ENCODE data around the gene NSUN2.

GRCh38 chr5:6570530-6570929, 62.3 kb downstream of the NSUN2 start:
- TF ChIP-seq CTCF (IDR thresholded peaks at IDR 0.05): no peak
- no peak for TF ChIP-seq POLR2A (IDR thresholded peaks at IDR 0.05)
